Transverse colon (tissue), 4 donors: ENCODE measurements around the gene PDE7B.

ENCODE experiments used
- CTCF ChIP-seq, 5 experiments: fragments of 200-600 bp in 3 of 5; fragments of 450-650 bp in 2 of 5; sonication (generic) in 3 of 5; IDR thresholded peaks; 1 replicate in 2 of 5; 2 replicates in 3 of 5; pipeline ENCODE4 v1.5.1; 2016 to 2017; ENCODE audit warnings: antibody characterized with exemption in 5 of 5, inconsistent platforms in 3 of 5, mild to moderate bottlenecking in 2 of 5, moderate library complexity in 1 of 5
- EP300 ChIP-seq: sonication (generic); formaldehyde crosslinking; IDR thresholded peaks from one replicate; pipeline ENCODE4 v1.6.1; 2017; ENCODE audit warnings: antibody characterized with exemption, low read depth
- POLR2A ChIP-seq: fragments of 450-650 bp; IDR thresholded peaks from one replicate; pipeline ENCODE4 v1.6.1; 2016; ENCODE audit warnings: antibody characterized with exemption, mild to moderate bottlenecking, moderate library complexity
- POLR2AphosphoS5 ChIP-seq, 3 donors: sonication (generic); formaldehyde crosslinking; IDR thresholded peaks; one replicate each; pipeline ENCODE4 v1.6.1; 2016; ENCODE audit warnings: antibody characterized with exemption in 3 of 3

- TF ChIP-seq POLR2AphosphoS5 (IDR thresholded peaks at IDR 0.05) (no peak), CTCF (IDR thresholded peaks at IDR 0.05) (no peak), POLR2A (no peak), EP300 (no peak)
Observed at GRCh38 chr6:136012943-136013342, 161.4 kb downstream of the PDE7B start.
